GM18499 (cell line): ENCODE results near the gene GPRC5A.

Source experiments
- ATAC-seq: cut with Tn5 transposase; IDR thresholded peaks from one replicate; pipeline ENCODE4 v1.9.1; 2021; ENCODE audit warnings: moderate number of reproducible peaks; ENCODE audit not compliant: insufficient read depth, unreplicated experiment

The GPRC5A gene

GRCh38 chr12:12934556-12934955, 43.2 kb downstream of the GPRC5A start:
- ATAC-seq, result no peak

GRCh38 chr12:12936983-12937491, 45.7 kb downstream of the GPRC5A start:
- no peak for ATAC-seq

- ATAC-seq, result no peak
These were observed 47.2 kb downstream of the GPRC5A start for GRCh38 chr12:12938541-12938940.

GRCh38 chr12:12939888-12940287, 48.5 kb downstream of the GPRC5A start:
- ATAC-seq, result no peak

GRCh38 chr12:12941450-12942350, 50.3 kb downstream of the GPRC5A start:
- no peak for ATAC-seq

- ATAC-seq, result no peak
These were observed 52.4 kb downstream of the GPRC5A start for GRCh38 chr12:12943586-12944260.

- no peak for ATAC-seq
These were observed 54.2 kb downstream of the GPRC5A start for GRCh38 chr12:12945591-12945990.

- ATAC-seq, result no peak
These were observed 55.5 kb downstream of the GPRC5A start for GRCh38 chr12:12946686-12947355.

- no peak for ATAC-seq
These were observed 56.5 kb downstream of the GPRC5A start for GRCh38 chr12:12947902-12948301.

- ATAC-seq, result no peak
These were observed 60.1 kb downstream of the GPRC5A start for GRCh38 chr12:12951504-12951903.

GRCh38 chr12:12952036-12952435, 60.7 kb downstream of the GPRC5A start, which contains the start of gene GPRC5D:
GPRC5D (minus strand) TSS chr12:12952170; CDS start chr12:12950384, 1,786 bp downstream.
- ATAC-seq, result no peak

GRCh38 chr12:12954356-12954755, 63.0 kb downstream of the GPRC5A start:
- ATAC-seq, result no peak

GRCh38 chr12:12954878-12955625, 63.7 kb downstream of the GPRC5A start:
- no peak for ATAC-seq

GRCh38 chr12:12958886-12959285, 67.5 kb downstream of the GPRC5A start:
- ATAC-seq, result no peak

GRCh38 chr12:12960639-12961209, 69.4 kb downstream of the GPRC5A start:
- no peak for ATAC-seq

GRCh38 chr12:12964255-12964654, 72.9 kb downstream of the GPRC5A start:
- no peak for ATAC-seq

GRCh38 chr12:12965836-12966235, 74.5 kb downstream of the GPRC5A start:
- no peak for ATAC-seq
